B cell (primary cell): ENCODE results near the gene ELOVL1.

Experiments
- CTCF ChIP-seq: fragments of 200-600 bp; IDR thresholded peaks from one replicate; pipeline ENCODE4 v1.8.0; 2022; ENCODE audit warnings: antibody characterized with exemption, mild to moderate bottlenecking
- EZH2 ChIP-seq: IDR thresholded peaks from 2 replicates; pipeline ENCODE4 v1.6.1; 2012; ENCODE audit warnings: borderline replicate concordance, low read depth, mild to moderate bottlenecking, moderate library complexity, low read length; ENCODE audit not compliant: insufficient read depth, poor library complexity, severe bottlenecking

DNA sequence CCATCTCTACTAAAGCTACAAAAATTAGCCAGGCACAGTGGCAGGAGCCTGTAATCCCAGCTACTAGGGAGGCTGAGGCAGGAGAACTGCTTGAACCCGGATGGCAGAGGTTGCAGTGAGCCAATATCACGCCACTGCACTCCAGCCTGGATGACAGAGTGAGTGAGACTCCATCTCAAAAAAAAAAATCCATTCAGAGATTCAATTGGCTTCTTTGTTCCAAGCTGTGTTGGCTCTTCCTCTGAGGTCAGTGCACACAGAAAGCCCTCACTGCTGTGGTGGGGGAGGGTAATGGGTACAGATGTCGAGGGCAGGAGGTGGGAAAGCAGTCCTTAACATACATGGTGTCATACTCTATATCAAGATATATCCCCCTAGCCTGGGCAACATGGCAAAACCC is 52.3 kb downstream of the ELOVL1 start:
- TF ChIP-seq EZH2 = no peak
- TF ChIP-seq CTCF = no peak
